Psoas muscle (tissue), 8 donors: ENCODE results near the gene IL24. TPM values are rescaled to one million over a fixed set of nuclear protein-coding genes. Genes with fewer than 3 reads are reported as not detected.

Experiments
- ATAC-seq, 4 donors: fragments of 200-7000 bp; cut with Tn5 transposase; one replicate each; pipeline ENCODE4 v1.9.1; 2020; ENCODE audit warnings: moderate library complexity in 3 of 4, mild to moderate bottlenecking in 2 of 4
- DNase-seq, 2 donors: peaks; one replicate each; pipeline ENCODE4 v3.0.0-alpha.2; 2020
- H3K27ac ChIP-seq: fragments of 200-600 bp; one replicate; pipeline ENCODE4 v1.8.0; 2022
- H3K27me3 ChIP-seq, 3 donors: fragments of 200-600 bp in 1 of 3; one replicate each; pipeline versions ENCODE4 v1.6.1 to v1.8.0; 2013 to 2022; ENCODE audit warnings: low read length in 2 of 3, mild to moderate bottlenecking in 2 of 3, moderate library complexity in 1 of 3; ENCODE audit not compliant: insufficient read depth in 3 of 3
- H3K36me3 ChIP-seq, 2 donors: fragments of 200-600 bp in 1 of 2; one replicate each; pipeline versions ENCODE4 v1.6.1 to v1.8.0; 2013 to 2022; ENCODE audit warnings: low read depth in 1 of 2, mild to moderate bottlenecking in 1 of 2, moderate library complexity in 1 of 2; ENCODE audit not compliant: insufficient read depth in 1 of 2
- H3K4me1 ChIP-seq: fragments of 200-600 bp; one replicate; pipeline ENCODE4 v1.8.0; 2022
- H3K4me3 ChIP-seq: fragments of 200-600 bp; one replicate; pipeline ENCODE4 v1.8.0; 2022; ENCODE audit warnings: mild to moderate bottlenecking
- H3K9me3 ChIP-seq: fragments of 200-600 bp; one replicate; pipeline ENCODE4 v1.8.0; 2022
- WGBS, 3 donors: extraction: QIAGEN DNeasy Blood & Tissue Kit; methylation state at CpG; one replicate each; pipeline versions ENCODE4 v1.1.6 to v1.1.7; 2013; 5-methylcytosine and 5-hydroxymethylcytosine counted together
- intact Hi-C, 2 donors: fragments of 100-400 bp; cut with DNase I; formaldehyde crosslinking; loops; one replicate each; pipeline versions ENCODE4 v1.11.0 to v1.14.2; 2022
- polyA plus RNA-seq, 3 donors: library from polyadenylated mRNA; stranded (reverse); fragments of 200-250 nt; gene quantifications; one replicate each; pipeline ENCODE4 v1.2.3, GENCODE V29; 2013
- total RNA-seq, 4 donors: library from RNA; stranded (reverse); fragmentation: NEBNext Ultra II Directional in 2 of 4; extraction: Animal tissue kit (Norgen Biotek cat#: 25700) in 2 of 4; gene quantifications; one replicate each; pipeline versions ENCODE4 v1.2.1 to v1.2.4, GENCODE V29; 2021 to 2023
- TF ChIP-seq, protein P1 (sequence below): fragments of 200-600 bp; IDR thresholded peaks from one replicate; pipeline ENCODE4 v1.8.0; 2022; ENCODE audit warnings: antibody characterized with exemption
- donor health status: healthy with polysubstance abuse.
- donor health status: DM: no; HTN: no; CAD: no; lungs with moderate emphysema.
- donor health status: Bipolar disorder and iron deficiency.
- donor health status: healthy.
- donor health status: DM: yes; HTN: yes; CAD: no.
- donor health status: DM: no; HTN: no; CAD: no.
- donor health status: DM: no; HTN: no; CAD: no.
- donor health status: DM: yes; HTN: yes; CAD: no.

The IL24 gene
- total and polyA plus RNA-seq, 7 donors = 0.05 to 20.3 (median 0.23) TPM; not detected in 2

DNA sequence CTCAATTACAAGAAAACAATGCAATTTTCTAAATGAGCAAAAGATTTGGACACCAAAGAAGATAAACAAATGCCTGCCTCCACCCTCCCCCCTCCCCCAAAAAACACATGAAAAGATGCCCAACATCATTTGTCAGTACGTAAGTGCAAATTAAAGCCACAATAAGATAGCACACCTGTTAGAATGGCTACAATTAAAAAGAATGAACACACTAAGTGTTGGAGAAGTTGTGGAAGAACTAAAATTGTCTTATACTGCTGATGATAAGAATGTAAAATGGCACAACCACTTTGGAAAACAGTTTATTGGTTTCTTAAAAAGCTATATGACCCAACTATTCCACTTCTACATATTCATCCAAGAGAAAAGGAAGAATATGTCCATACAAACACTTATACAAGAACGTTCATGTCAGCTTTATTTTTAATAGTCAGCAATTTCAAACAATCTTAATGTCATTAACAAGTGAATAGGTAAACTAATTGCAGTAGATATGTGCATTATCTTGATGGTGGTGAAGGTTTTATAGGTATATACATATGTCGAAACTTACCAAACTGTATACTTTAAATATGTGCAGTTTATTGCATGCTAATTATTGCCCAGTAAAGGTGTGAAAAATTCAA is 21.4 kb upstream of the IL24 start:
- WGBS, 3 donors = 69 to 77% (median 71%) methylated on average over 3 of the region's 3 CpGs
- no peak for DNase-seq
- Histone ChIP-seq H3K9me3 (peaks cover 9% of the 10 kb centered on the region), H3K27ac (no peak overlapping the region), H3K4me3 (no peak overlapping the region), H3K27me3 (no peaks in the 10 kb centered on the region), H3K4me1 (no peaks in the 10 kb centered on the region), H3K36me3 (no peaks in the 10 kb centered on the region)
- TF ChIP-seq, protein P1, sequence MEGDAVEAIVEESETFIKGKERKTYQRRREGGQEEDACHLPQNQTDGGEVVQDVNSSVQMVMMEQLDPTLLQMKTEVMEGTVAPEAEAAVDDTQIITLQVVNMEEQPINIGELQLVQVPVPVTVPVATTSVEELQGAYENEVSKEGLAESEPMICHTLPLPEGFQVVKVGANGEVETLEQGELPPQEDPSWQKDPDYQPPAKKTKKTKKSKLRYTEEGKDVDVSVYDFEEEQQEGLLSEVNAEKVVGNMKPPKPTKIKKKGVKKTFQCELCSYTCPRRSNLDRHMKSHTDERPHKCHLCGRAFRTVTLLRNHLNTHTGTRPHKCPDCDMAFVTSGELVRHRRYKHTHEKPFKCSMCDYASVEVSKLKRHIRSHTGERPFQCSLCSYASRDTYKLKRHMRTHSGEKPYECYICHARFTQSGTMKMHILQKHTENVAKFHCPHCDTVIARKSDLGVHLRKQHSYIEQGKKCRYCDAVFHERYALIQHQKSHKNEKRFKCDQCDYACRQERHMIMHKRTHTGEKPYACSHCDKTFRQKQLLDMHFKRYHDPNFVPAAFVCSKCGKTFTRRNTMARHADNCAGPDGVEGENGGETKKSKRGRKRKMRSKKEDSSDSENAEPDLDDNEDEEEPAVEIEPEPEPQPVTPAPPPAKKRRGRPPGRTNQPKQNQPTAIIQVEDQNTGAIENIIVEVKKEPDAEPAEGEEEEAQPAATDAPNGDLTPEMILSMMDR = no peak
- intact Hi-C loops = no loop called here
- ATAC-seq = no peak

DNA sequence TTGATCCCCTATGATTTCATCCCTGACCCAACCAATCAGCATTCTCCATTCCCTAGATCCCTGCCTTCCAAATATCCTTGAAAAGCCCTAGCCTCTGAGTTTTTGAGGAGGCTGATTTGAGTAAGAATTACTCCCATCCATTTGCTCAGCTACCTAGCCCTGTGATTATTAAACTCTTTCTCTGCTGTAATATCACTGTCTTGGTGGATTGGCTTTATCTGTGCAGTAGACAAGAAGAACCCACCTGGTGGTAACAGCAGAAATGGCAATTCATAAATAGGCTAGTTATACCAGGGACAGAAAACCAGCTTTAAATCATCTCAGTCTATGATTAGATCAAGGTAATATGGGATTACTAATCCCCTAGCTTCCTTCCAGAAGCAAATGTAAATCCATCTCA is 18.8 kb upstream of the IL24 start:
- intact Hi-C loops = no loop called here
- Histone ChIP-seq H3K4me1 (no peaks in the 10 kb centered on the region), H3K36me3 (no peaks in the 10 kb centered on the region), H3K27me3 (no peaks in the 10 kb centered on the region), H3K9me3 (peaks cover 9% of the 10 kb centered on the region), H3K4me3 (no peak overlapping the region), H3K27ac (no peak overlapping the region)
- ATAC-seq = no peak
- TF ChIP-seq, protein P1 = no peak
- DNase-seq = no peak

DNA sequence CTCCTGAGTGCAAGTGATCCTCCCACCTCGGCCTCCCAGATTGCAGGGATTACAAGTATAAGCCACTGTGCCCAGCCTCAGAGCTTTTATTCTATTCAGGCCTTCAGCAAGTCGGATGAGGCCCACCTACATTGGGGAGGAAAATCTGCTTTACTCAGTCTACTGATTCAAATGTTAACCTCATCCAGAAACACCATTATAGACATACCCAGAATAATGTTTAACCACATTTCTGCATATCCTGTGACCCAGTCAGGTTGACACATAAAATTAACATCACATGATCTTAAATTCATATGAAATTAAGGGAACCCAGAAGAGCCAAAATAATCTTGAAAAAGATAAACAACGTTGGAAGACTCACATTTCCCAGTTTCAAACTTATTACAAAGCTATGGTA is 16.9 kb upstream of the IL24 start:
- intact Hi-C loops = no loop called here
- H3K27ac ChIP-seq = no peak overlapping the region
- H3K9me3 ChIP-seq = peaks cover 9% of the 10 kb centered on the region
- TF ChIP-seq, protein P1 = no peak
- 72 to 77% (median 73%) methylated on average over 3 of the region's 3 CpGs for WGBS, 3 donors
- no peaks in the 10 kb centered on the region for H3K4me1 ChIP-seq
- H3K4me3 ChIP-seq = no peak overlapping the region
- no peaks in the 10 kb centered on the region for H3K36me3 ChIP-seq
- ATAC-seq = no peak
- no peak for DNase-seq
- no peaks in the 10 kb centered on the region for H3K27me3 ChIP-seq

DNA sequence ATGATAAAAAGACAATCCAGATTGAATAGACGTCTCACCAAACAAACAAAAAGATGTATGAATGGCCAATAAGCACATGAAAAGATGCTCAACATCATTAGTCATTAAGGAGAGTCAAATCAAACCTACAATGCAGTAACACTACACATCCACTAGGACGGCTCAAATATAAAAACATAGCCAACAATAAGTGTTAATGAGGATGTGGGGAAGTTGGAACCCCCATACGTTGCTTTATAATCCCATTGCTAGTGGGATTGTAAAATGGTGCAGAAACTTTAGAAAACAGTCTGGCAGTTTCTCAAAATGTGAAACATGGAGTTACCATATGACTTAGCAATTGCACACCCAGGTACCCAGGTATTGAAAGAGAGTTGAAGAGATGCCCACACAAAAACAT is 14.7 kb upstream of the IL24 start:
- Histone ChIP-seq H3K4me3 (no peak overlapping the region), H3K27ac (no peak overlapping the region), H3K27me3 (peaks cover 0 to 6% (median 0%) of the 10 kb centered on the region in 3 donors), H3K36me3 (no peaks in the 10 kb centered on the region), H3K4me1 (no peaks in the 10 kb centered on the region), H3K9me3 (peaks cover 9% of the 10 kb centered on the region)
- ATAC-seq (no peak), DNase-seq (no peak)
- WGBS, 3 donors = 63 to 73% (median 71%) methylated on average over 3 of the region's 3 CpGs
- TF ChIP-seq, protein P1 = no peak
- intact Hi-C loops = no loop called here

GRCh38 chr1:206883160-206883559 is 14.1 kb upstream of the IL24 start:
- TF ChIP-seq, protein P1 = no peak
- peaks cover 7% of the 10 kb centered on the region for H3K9me3 ChIP-seq
- H3K36me3 ChIP-seq = no peaks in the 10 kb centered on the region
- ATAC-seq (no peak), DNase-seq (no peak)
- intact Hi-C loops = no loop called here
- H3K4me1 ChIP-seq = no peaks in the 10 kb centered on the region
- WGBS, 3 donors = 84 to 97% (median 94%) methylated on average over 1 of the region's 1 CpG
- H3K4me3 ChIP-seq = no peak overlapping the region
- no peak overlapping the region for H3K27ac ChIP-seq
- H3K27me3 ChIP-seq = peaks cover 0 to 6% (median 0%) of the 10 kb centered on the region in 3 donors
